Pancreas (tissue), 10 donors: ENCODE measurements around the gene RGS11. TPM values are rescaled to one million over a fixed set of nuclear protein-coding genes. Genes with fewer than 3 reads are reported as not detected.

Experiments used
- ATAC-seq, 4 donors: fragments of 200-7000 bp; cut with Tn5 transposase; one replicate each; pipeline versions ENCODE4 v1.8.0 to v1.9.1; 2020; ENCODE audit warnings: mild to moderate bottlenecking in 4 of 4, moderate library complexity in 4 of 4
- DNase-seq, 6 donors: peaks; one replicate each; pipeline ENCODE4 v3.0.0-alpha.2; 2020
- FAIRE-seq: peaks from 2 replicates; lab custom pipeline; 2012; peaks lifted over from hg19 to GRCh38; lab: Jason Lieb, UNC
- H3K27ac ChIP-seq, 4 donors: fragments of 200-600 bp; sonication (generic); 1 replicate in 3 of 4; 2 replicates in 1 of 4; pipeline versions ENCODE4 v1.5.0 to v1.8.0; 2020
- H3K27me3 ChIP-seq, 4 donors: fragments of 200-600 bp; one replicate each; pipeline ENCODE4 v1.8.0; 2021
- H3K36me3 ChIP-seq, 3 donors: fragments of 200-600 bp; sonication (generic) in 1 of 3; one replicate each; pipeline versions ENCODE4 v1.5.0 to v1.8.0; 2020 to 2021
- H3K4me1 ChIP-seq, 3 donors: fragments of 200-600 bp; one replicate each; pipeline ENCODE4 v1.8.0; 2021
- H3K4me3 ChIP-seq, 4 donors: fragments of 200-600 bp; sonication (generic) in 2 of 4; one replicate each; pipeline versions ENCODE4 v1.5.0 to v1.8.0; 2020 to 2021
- H3K9me3 ChIP-seq, 4 donors: fragments of 200-600 bp; one replicate each; pipeline ENCODE4 v1.8.0; 2021
- CTCF ChIP-seq, 4 donors: fragments of 200-600 bp; sonication (generic) in 3 of 4; IDR thresholded peaks; one replicate each; pipeline versions ENCODE4 v1.5.0 to v1.8.0; 2021; ENCODE audit warnings: antibody characterized with exemption in 4 of 4
- WGBS, 2 donors: extraction: QIAGEN DNeasy Blood & Tissue Kit; methylation state at CpG; one replicate each; pipeline ENCODE4 v1.1.7; 2013; 5-methylcytosine and 5-hydroxymethylcytosine counted together
- intact Hi-C, 3 donors: fragments of 100-400 bp; cut with DNase I; formaldehyde crosslinking; loops; one replicate each; pipeline versions ENCODE4 v1.11.1 to v1.14.2; 2022
- polyA plus RNA-seq, 2 donors: library from polyadenylated mRNA; stranded (reverse); fragments of 200-250 nt; gene quantifications; one replicate each; pipeline ENCODE4 v1.2.3, GENCODE V29; 2013
- total RNA-seq, 6 donors: library from RNA; stranded (reverse); fragmentation: NEBNext Ultra II Directional in 4 of 6; extraction: Animal tissue kit (Norgen Biotek cat#: 25700) in 4 of 6; gene quantifications; one replicate each; pipeline versions ENCODE4 v1.2.1 to v1.2.4, GENCODE V29; 2021 to 2023
- donor health status: healthy with polysubstance abuse.
- donor health status: DM: no; HTN: no; CAD: no; lungs with moderate emphysema.
- donor health status: DM: no; HTN: no; CAD: no.
- donor health status: control.
- donor health status: control.
- donor health status: Bipolar disorder and iron deficiency.
- donor health status: DM: yes; HTN: yes; CAD: no.
- donor health status: DM: no; HTN: no; CAD: no.
- donor health status: DM: no; HTN: no; CAD: no.
- donor health status: DM: yes; HTN: yes; CAD: no.

RGS11 gene
- total and polyA plus RNA-seq, 8 donors = 4.5 to 47.2 (median 8.1) TPM

GRCh38 chr16:255183-255582, 20.6 kb downstream of the RGS11 start:
- DNase-seq (no peak), ATAC-seq (no peak), FAIRE-seq (no peak)
- peaks cover 0 to 7% (median 6%) of the 10 kb centered on the region in 3 donors for H3K4me1 ChIP-seq
- 96% methylated on average over 6 of the region's 6 CpGs for WGBS, 2 donors
- H3K27ac ChIP-seq = no peak overlapping the region
- H3K9me3 ChIP-seq = no peaks in the 10 kb centered on the region
- no peak for TF ChIP-seq CTCF (IDR thresholded peaks at IDR 0.05)
- H3K27me3 ChIP-seq = no peaks in the 10 kb centered on the region
- intact Hi-C loops = no loop called here
- no peak overlapping the region for H3K4me3 ChIP-seq
- peaks cover 0 to 14% (median 0%) of the 10 kb centered on the region in 3 donors for H3K36me3 ChIP-seq

GRCh38 chr16:254461-254860, 21.3 kb downstream of the RGS11 start:
- no peak for TF ChIP-seq CTCF (IDR thresholded peaks at IDR 0.05)
- intact Hi-C loops = no loop called here
- H3K27me3 ChIP-seq = no peaks in the 10 kb centered on the region
- peaks cover 0 to 9% (median 7%) of the 10 kb centered on the region in 3 donors for H3K4me1 ChIP-seq
- H3K4me3 ChIP-seq = no peak overlapping the region
- FAIRE-seq (no peak), ATAC-seq (no peak), DNase-seq (no peak)
- peaks cover 0 to 8% (median 0%) of the 10 kb centered on the region in 3 donors for H3K36me3 ChIP-seq
- H3K9me3 ChIP-seq = no peaks in the 10 kb centered on the region
- no peak overlapping the region for H3K27ac ChIP-seq
- 96 to 97% methylated on average over 25 of the region's 25 CpGs for WGBS, 2 donors

GRCh38 chr16:253833-254232, 21.9 kb downstream of the RGS11 start:
- Histone ChIP-seq H3K4me1 (peaks cover 0 to 9% (median 7%) of the 10 kb centered on the region in 3 donors), H3K27ac (no peak overlapping the region), H3K27me3 (no peaks in the 10 kb centered on the region), H3K9me3 (no peaks in the 10 kb centered on the region), H3K36me3 (peaks cover 0 to 8% (median 0%) of the 10 kb centered on the region in 3 donors), H3K4me3 (no peak overlapping the region)
- ATAC-seq (no peak), DNase-seq (no peak), FAIRE-seq (no peak)
- WGBS, 2 donors = 86 to 90% methylated on average over 6 of the region's 6 CpGs
- no peak for TF ChIP-seq CTCF (IDR thresholded peaks at IDR 0.05)
- intact Hi-C loops = no loop called here

- DNase-seq (no peak), ATAC-seq (no peak), FAIRE-seq (no peak)
- H3K4me1 ChIP-seq = peaks cover 0 to 9% (median 7%) of the 10 kb centered on the region in 3 donors
- 83 to 88% methylated on average over 30 of the region's 30 CpGs for WGBS, 2 donors
- no peak overlapping the region for H3K27ac ChIP-seq
- no peak overlapping the region for H3K4me3 ChIP-seq
- intact Hi-C loops = no loop called here
- peaks cover 0 to 8% (median 0%) of the 10 kb centered on the region in 3 donors for H3K36me3 ChIP-seq
- H3K27me3 ChIP-seq = no peaks in the 10 kb centered on the region
- no peaks in the 10 kb centered on the region for H3K9me3 ChIP-seq
- TF ChIP-seq CTCF (IDR thresholded peaks at IDR 0.05) = no peak
These were observed 23.1 kb downstream of the RGS11 start for GRCh38 chr16:252366-253337.
